ENCODE measurements around the gene RNF145. TPM values are rescaled to one million over a fixed set of nuclear protein-coding genes. Genes with fewer than 3 reads are reported as not detected.

Gene RNF145
- polyA plus RNA-seq, 1 donor = 31.3 TPM

DNA sequence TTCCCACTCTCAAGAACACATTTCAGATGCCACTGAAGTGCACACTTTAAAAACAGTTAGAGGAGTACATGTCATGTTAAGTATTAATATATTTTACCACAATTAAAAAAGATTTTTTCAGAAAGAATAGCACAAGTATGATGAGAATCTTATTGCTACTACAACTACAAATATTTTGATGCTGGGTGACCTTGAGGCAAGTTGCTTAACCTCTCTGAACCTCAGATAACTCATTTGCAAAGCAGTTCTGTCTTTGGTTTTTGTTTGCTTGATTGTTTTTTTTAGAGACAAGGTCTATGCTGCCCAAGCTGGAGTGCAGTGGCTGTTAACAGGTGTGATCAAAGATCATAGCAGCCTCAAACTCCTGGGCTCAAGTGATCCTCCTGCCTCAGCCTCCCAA lies 95.9 kb downstream of the RNF145 start:
- DNase-seq (ENCODE audit: low read depth) = no peak

DNA sequence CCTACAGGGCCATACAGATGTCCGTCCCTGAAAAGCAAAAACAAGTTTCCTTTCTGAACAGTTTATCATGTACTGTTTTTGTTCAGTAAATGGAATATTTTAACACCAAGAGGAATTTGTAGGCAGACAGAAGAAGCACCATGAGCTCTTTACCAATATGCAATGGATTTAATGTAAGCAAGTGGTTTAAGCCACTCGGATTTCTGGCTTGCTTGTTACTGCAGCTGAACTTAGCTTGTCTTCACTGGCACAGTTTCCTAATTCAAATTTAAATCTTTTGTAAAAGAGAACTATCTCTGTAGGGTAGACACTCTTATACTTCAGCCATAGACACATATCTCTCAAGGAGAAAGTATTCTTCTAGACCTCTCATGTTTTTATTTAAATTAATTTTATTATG lies 96.9 kb downstream of the RNF145 start:
- DNase-seq (ENCODE audit: low read depth) = no peak

Other genes with a start within 250 kb of the RNF145 start
- 14.2 TPM for gene EBF1, start 109.6 kb downstream of the RNF145 start, polyA plus RNA-seq (ENCODE audit: insufficient read length)
- gene UBLCP1, start 53.7 kb upstream of the RNF145 start, polyA plus RNA-seq (ENCODE audit: insufficient read length) = 20.7 TPM
- gene IL12B, start 120.9 kb upstream of the RNF145 start, polyA plus RNA-seq (ENCODE audit: insufficient read length) = 0.05 TPM